ENCODE measurements around the gene FABP2. TPM values are rescaled to one million over a fixed set of nuclear protein-coding genes. Genes with fewer than 3 reads are reported as not detected.

The FABP2 gene
- total RNA-seq, 2 experiments from 2014 or later = not detected

GRCh38 chr4:119303587-119304305 is 18.2 kb downstream of the FABP2 start:
- CTCF ChIA-PET = no interaction called here
- peaks cover 12% of the 10 kb centered on the region for H3K4me1 Mint-ChIP-seq (ENCODE audit: low read depth)
- no peak overlapping the region for H3K27ac Mint-ChIP-seq
- no peak overlapping the region for H3K4me3 Mint-ChIP-seq
- peaks cover 9% of the 10 kb centered on the region for H3K36me3 Mint-ChIP-seq (ENCODE audit: low read depth)
- intact Hi-C loops (cut with micrococcal nuclease) = loop anchor here (5.0 kb wide), 1 partner anchor 711 kb away; no protein-coding TSS in a partner anchor
- no peak for DNase-seq
- H3K27me3 Mint-ChIP-seq (ENCODE audit: low read depth) = no peaks in the 10 kb centered on the region
- no peaks in the 10 kb centered on the region for H3K9me3 Mint-ChIP-seq

DNA sequence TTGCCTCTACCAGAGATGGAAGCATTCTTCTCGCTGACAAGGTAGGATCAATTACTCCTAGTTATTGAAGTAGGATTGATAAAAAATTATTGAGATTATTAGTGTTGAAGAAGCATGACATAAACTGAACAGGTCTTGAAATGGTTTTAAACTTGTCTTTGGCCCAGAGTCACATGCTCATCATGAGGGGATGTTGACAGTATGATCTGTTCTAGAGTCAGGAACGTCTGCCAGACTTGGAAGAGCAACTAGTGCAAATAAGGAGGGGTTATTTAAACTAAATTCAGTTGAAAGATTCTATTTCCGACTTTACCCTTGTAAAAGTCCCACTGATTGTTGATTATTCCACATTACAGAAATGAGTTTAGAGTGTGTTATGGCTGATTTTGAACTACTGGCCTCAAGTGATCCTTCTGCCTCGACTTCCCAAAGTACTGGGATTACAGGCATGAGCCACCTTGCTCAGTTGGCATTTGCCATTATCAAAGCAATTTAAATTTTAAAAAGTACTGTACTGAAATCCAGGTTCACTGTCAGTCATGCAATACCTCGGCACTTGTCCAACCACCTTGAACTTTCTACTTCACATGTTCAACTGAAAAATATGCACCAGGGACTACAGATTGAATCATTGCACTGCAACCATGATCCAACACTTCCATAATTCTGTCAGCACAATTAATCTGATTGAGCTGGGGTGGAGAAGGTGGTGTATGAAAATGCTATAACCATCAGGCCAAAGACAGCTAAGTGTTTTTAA is 19.7 kb downstream of the FABP2 start:
- H3K36me3 Mint-ChIP-seq (ENCODE audit: low read depth) = peaks cover 17% of the 10 kb centered on the region
- CTCF ChIA-PET = interaction anchor here (1.9 kb wide), 1 partner anchor 263 kb away, joined by 3 read pairs; no protein-coding TSS in a partner anchor
- H3K9me3 Mint-ChIP-seq = peaks cover 2% of the 10 kb centered on the region
- intact Hi-C loops (cut with micrococcal nuclease) = loop anchor here (5.0 kb wide), 1 partner anchor 710 kb away; no protein-coding TSS in a partner anchor
- H3K4me1 Mint-ChIP-seq (ENCODE audit: low read depth) = peaks cover 22% of the 10 kb centered on the region
- DNase-seq = no peak
- H3K27ac Mint-ChIP-seq = no peak overlapping the region
- H3K4me3 Mint-ChIP-seq = no peak overlapping the region
- no peaks in the 10 kb centered on the region for H3K27me3 Mint-ChIP-seq (ENCODE audit: low read depth)

- H3K27ac Mint-ChIP-seq = peak overlapping the region; percentile 95
- H3K27me3 Mint-ChIP-seq (ENCODE audit: low read depth) = no peaks in the 10 kb centered on the region
- CTCF ChIA-PET = interaction anchor here (0.7 to 4.0 kb wide), 7 partner anchors 9 to 259 kb away, joined by 3 to 32 read pairs (median 4); partner anchors contain the start of gene USP53
- peaks cover 5% of the 10 kb centered on the region for H3K9me3 Mint-ChIP-seq
- peak overlapping the region; percentile 97 for H3K4me3 Mint-ChIP-seq
- intact Hi-C loops (cut with micrococcal nuclease) = loop anchor here (1.0 to 5.0 kb wide), 9 partner anchors 62 to 1022 kb away; partner anchors contain the start of genes MAD2L1, SEC24D and USP53
- H3K4me1 Mint-ChIP-seq (ENCODE audit: low read depth) = peaks cover 25% of the 10 kb centered on the region
- H3K36me3 Mint-ChIP-seq (ENCODE audit: low read depth) = peaks cover 30% of the 10 kb centered on the region
- DNase-seq = peak; percentile 92
These were observed 21.6 kb downstream of the FABP2 start for GRCh38 chr4:119300101-119300978.

GRCh38 chr4:119299741-119300100 is 22.2 kb downstream of the FABP2 start:
- H3K36me3 Mint-ChIP-seq (ENCODE audit: low read depth) = peaks cover 30% of the 10 kb centered on the region
- H3K4me1 Mint-ChIP-seq (ENCODE audit: low read depth) = peaks cover 25% of the 10 kb centered on the region
- H3K4me3 Mint-ChIP-seq = peak overlapping the region; percentile 97
- intact Hi-C loops (cut with micrococcal nuclease) = loop anchor here (1.0 to 10.0 kb wide), 10 partner anchors 61 to 1021 kb away; partner anchors contain the start of genes MAD2L1, SEC24D and USP53
- H3K27ac Mint-ChIP-seq = peak overlapping the region; percentile 95
- H3K27me3 Mint-ChIP-seq (ENCODE audit: low read depth) = no peaks in the 10 kb centered on the region
- DNase-seq = no peak
- peaks cover 5% of the 10 kb centered on the region for H3K9me3 Mint-ChIP-seq
- CTCF ChIA-PET = interaction anchor here (0.6 to 4.0 kb wide), 7 partner anchors 9 to 259 kb away, joined by 3 to 32 read pairs (median 4); partner anchors contain the start of gene USP53

- Mint-ChIP-seq H3K36me3 (ENCODE audit: low read depth) (peaks cover 30% of the 10 kb centered on the region), H3K27ac (peak overlapping the region; percentile 95), H3K9me3 (peaks cover 5% of the 10 kb centered on the region), H3K4me1 (ENCODE audit: low read depth) (peaks cover 25% of the 10 kb centered on the region), H3K4me3 (peak overlapping the region; percentile 97), H3K27me3 (ENCODE audit: low read depth) (no peaks in the 10 kb centered on the region)
- DNase-seq = no peak
- CTCF ChIA-PET = interaction anchor here (0.6 to 4.0 kb wide), 6 partner anchors 8 to 258 kb away, joined by 3 to 32 read pairs (median 4); partner anchors contain the start of gene USP53
- intact Hi-C loops (cut with micrococcal nuclease) = loop anchor here (10.0 kb wide), 1 partner anchor 524 kb away; no protein-coding TSS in a partner anchor
These were observed 22.7 kb downstream of the FABP2 start for GRCh38 chr4:119299260-119299671.

- peak overlapping the region; percentile 53 for H3K27ac Mint-ChIP-seq
These were observed 24.1 kb downstream of the FABP2 start for GRCh38 chr4:119297795-119298194.

DNA sequence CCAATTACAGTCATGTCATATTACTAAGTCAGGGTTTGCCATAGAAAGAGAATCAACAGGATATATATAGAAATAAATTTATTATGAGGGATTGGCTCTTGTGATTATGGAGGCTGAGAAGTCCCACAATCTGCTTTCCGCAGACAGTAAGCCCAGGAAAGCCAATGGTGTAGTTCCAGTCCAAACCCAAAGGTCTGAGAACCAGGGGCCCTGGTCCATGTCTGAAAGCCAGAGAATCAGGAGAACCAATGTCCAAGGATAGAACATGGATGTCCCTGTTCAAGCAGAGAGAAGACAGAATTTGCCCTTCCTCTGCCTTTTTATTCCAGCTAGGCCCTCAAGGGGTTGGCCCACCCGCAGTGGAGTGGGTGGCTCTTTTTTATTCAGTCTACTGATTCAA is 25.6 kb downstream of the FABP2 start:
- CTCF ChIA-PET = interaction anchor here (0.6 to 1.7 kb wide), 2 partner anchors 120 to 256 kb away, joined by 3 to 5 read pairs; no protein-coding TSS in a partner anchor
- DNase-seq = no peak
- Mint-ChIP-seq H3K4me1 (ENCODE audit: low read depth) (peaks cover 20% of the 10 kb centered on the region), H3K27me3 (ENCODE audit: low read depth) (no peaks in the 10 kb centered on the region), H3K27ac (peak overlapping the region; percentile 43), H3K36me3 (ENCODE audit: low read depth) (peaks cover 30% of the 10 kb centered on the region), H3K4me3 (no peak overlapping the region), H3K9me3 (peaks cover 5% of the 10 kb centered on the region)
- intact Hi-C loops (cut with micrococcal nuclease) = loop anchor here (10.0 kb wide), 1 partner anchor 522 kb away; no protein-coding TSS in a partner anchor

More at GRCh38 chr4:119297795-119298194, 24.1 kb downstream of the FABP2 start:
- Mint-ChIP-seq H3K4me1 (ENCODE audit: low read depth) (peaks cover 25% of the 10 kb centered on the region), H3K36me3 (ENCODE audit: low read depth) (peaks cover 30% of the 10 kb centered on the region), H3K4me3 (no peak overlapping the region), H3K27me3 (ENCODE audit: low read depth) (no peaks in the 10 kb centered on the region), H3K9me3 (peaks cover 5% of the 10 kb centered on the region)
- intact Hi-C loops (cut with micrococcal nuclease) = loop anchor here (10.0 kb wide), 1 partner anchor 523 kb away; no protein-coding TSS in a partner anchor
- DNase-seq = no peak
- CTCF ChIA-PET = interaction anchor here (0.7 to 4.0 kb wide), 5 partner anchors 9 to 257 kb away, joined by 3 to 32 read pairs (median 3); no protein-coding TSS in a partner anchor

GRCh38 chr4:119290598-119290997 is 31.3 kb downstream of the FABP2 start:
- no peak for DNase-seq
- no peaks in the 10 kb centered on the region for H3K27me3 Mint-ChIP-seq (ENCODE audit: low read depth)
- CTCF ChIA-PET = interaction anchor here (0.9 to 6.0 kb wide), 4 partner anchors 9 to 307 kb away, joined by 3 to 56 read pairs (median 4); no protein-coding TSS in a partner anchor
- H3K36me3 Mint-ChIP-seq (ENCODE audit: low read depth) = no peaks in the 10 kb centered on the region
- intact Hi-C loops (cut with micrococcal nuclease) = loop anchor here (10.0 kb wide), 1 partner anchor 516 kb away; no protein-coding TSS in a partner anchor
- H3K4me3 Mint-ChIP-seq = no peak overlapping the region
- H3K4me1 Mint-ChIP-seq (ENCODE audit: low read depth) = no peaks in the 10 kb centered on the region
- H3K9me3 Mint-ChIP-seq = no peaks in the 10 kb centered on the region
- H3K27ac Mint-ChIP-seq = no peak overlapping the region

GRCh38 chr4:119289313-119289712 is 32.6 kb downstream of the FABP2 start:
- Mint-ChIP-seq H3K27me3 (ENCODE audit: low read depth) (no peaks in the 10 kb centered on the region), H3K4me1 (ENCODE audit: low read depth) (peaks cover 8% of the 10 kb centered on the region), H3K4me3 (no peak overlapping the region), H3K27ac (no peak overlapping the region), H3K9me3 (no peaks in the 10 kb centered on the region), H3K36me3 (ENCODE audit: low read depth) (no peaks in the 10 kb centered on the region)
- no peak for DNase-seq
- intact Hi-C loops (cut with micrococcal nuclease) = loop anchor here (5.0 kb wide), 1 partner anchor 187 kb away; no protein-coding TSS in a partner anchor
- CTCF ChIA-PET = interaction anchor here (0.9 to 6.0 kb wide), 2 partner anchors 250 to 306 kb away, joined by 3 to 56 read pairs; no protein-coding TSS in a partner anchor

- no peak overlapping the region for H3K27ac Mint-ChIP-seq
- no peaks in the 10 kb centered on the region for H3K9me3 Mint-ChIP-seq
- CTCF ChIA-PET = interaction anchor here (0.7 to 1.1 kb wide), 7 partner anchors 11 to 247 kb away, joined by 3 to 17 read pairs (median 4); a partner anchor contains a TSS
- peaks cover 11% of the 10 kb centered on the region for H3K4me1 Mint-ChIP-seq (ENCODE audit: low read depth)
- peak; percentile 52 for DNase-seq
- H3K4me3 Mint-ChIP-seq = no peak overlapping the region
- intact Hi-C loops (cut with micrococcal nuclease) = loop anchor here (1.0 to 5.0 kb wide), 5 partner anchors 74 to 304 kb away; partner anchors contain the start of gene USP53
- H3K36me3 Mint-ChIP-seq (ENCODE audit: low read depth) = no peaks in the 10 kb centered on the region
- no peaks in the 10 kb centered on the region for H3K27me3 Mint-ChIP-seq (ENCODE audit: low read depth)
These were observed 35.4 kb downstream of the FABP2 start for GRCh38 chr4:119286377-119287002.

Data from activated naive CD4-positive, alpha-beta T cell treated with anti-CD3 and anti-CD28 coated beads for 36 hours (primary cell).